Mesenteric fat pad (tissue), 1 donor: Measurements from ENCODE around the gene TNFSF8. TPM values are rescaled to one million over a fixed set of nuclear protein-coding genes. Genes with fewer than 3 reads are reported as not detected.

Source experiments
- DNase-seq: peaks from one replicate; pipeline ENCODE4 v3.0.0-alpha.2; 2020; ENCODE audit warnings: low spot score
- total RNA-seq: library from RNA; stranded (reverse); fragmentation: NEBNext Ultra II Directional; extraction: Animal tissue kit (Norgen Biotek cat#: 25700); gene quantifications from one replicate; pipeline ENCODE4 v1.2.1, GENCODE V29; 2021
- donor health status: DM: yes; HTN: yes; CAD: no.

Gene TNFSF8
- total RNA-seq, 1 donor from 2014 or later = 4.6 TPM

- no peak for DNase-seq
Measured at GRCh38 chr9:114906922-114907571, 23.3 kb downstream of the TNFSF8 start.

DNA sequence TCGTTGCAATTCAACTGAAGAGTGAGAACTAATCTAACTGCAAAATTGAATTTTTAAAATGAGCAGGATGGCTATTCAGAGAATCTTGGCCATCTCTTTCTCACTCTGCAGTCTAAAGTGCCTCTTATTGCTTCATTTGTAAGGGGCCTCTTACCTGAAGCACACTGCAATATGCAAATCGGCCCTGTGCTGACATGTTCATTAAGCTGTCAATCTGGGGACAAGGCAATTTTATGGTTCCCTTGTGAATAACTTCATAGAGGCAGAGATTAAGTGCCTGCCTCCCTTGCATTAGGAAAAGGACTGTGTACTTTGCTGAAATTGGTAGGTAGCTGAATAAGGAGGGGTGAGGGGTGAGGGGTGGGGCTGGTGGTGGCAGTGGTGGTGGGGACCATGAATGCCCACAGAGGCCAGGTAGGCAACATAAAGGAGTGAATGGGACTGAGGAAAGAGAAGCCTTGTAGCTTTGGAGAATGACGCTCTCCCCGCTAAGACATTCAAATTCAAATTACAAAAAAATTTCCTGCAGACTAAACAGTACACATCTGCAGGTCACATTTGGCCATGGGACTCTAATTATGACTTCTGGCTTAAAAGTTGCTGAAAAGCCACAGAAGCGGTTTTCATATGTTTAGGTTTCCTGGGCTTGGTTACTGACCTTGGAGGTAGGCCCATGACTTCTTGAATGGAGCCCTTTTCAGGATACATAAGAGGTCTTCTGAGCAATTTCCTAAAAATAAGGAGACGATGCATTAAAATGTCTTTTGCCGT lies 25.0 kb downstream of the TNFSF8 start:
- no peak for DNase-seq

GRCh38 chr9:114902786-114903524 lies 27.4 kb downstream of the TNFSF8 start:
- DNase-seq = no peak

DNA sequence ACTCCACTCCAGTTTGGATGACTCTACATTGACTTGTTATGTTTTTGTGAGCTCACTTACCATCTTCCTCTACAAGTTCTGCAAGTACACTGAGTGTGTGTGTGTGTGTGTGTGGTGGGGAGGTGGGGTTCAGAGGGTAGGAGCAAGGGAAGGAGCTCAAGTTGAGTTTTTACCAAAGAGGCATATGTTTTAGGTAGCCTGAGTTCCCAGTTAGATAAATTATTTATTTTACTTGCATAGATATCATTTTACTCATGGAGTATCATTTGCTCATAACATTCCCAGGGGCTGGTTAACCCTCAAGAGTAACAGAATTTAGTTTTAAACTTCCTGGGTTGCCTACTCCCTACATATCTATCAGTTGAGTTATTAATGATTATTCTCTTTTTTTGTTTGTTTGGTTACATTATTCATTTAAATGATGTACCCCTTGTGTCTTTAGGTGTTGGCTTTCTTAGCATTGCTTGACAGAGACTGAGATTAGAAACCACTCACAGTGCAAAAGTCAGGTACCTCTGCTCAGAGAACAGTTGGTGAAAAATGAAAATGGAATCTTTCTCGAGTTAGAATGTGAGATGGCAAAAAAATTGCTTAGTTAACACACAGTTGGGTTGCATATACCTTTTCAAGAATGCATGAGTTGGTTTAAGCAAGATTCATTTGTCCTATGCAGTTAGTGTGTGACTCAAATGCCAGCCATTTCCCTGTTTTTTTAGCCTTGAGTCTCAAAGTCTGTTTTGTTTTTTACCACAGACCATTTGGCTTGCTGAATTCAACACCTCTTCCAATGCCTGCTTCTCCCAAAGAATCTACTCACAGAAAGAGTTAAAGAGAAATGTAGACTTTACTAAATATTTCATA lies 29.2 kb downstream of the TNFSF8 start:
- no peak for DNase-seq

GRCh38 chr9:114899995-114900394 lies 30.4 kb downstream of the TNFSF8 start:
- DNase-seq = no peak

GRCh38 chr9:114899461-114899860 lies 30.9 kb downstream of the TNFSF8 start:
- no peak for DNase-seq

GRCh38 chr9:114898741-114899140 lies 31.6 kb downstream of the TNFSF8 start:
- no peak for DNase-seq

- no peak for DNase-seq
Measured at GRCh38 chr9:114897196-114897595, 33.2 kb downstream of the TNFSF8 start.

GRCh38 chr9:114896344-114896743 lies 34.0 kb downstream of the TNFSF8 start:
- no peak for DNase-seq

DNA sequence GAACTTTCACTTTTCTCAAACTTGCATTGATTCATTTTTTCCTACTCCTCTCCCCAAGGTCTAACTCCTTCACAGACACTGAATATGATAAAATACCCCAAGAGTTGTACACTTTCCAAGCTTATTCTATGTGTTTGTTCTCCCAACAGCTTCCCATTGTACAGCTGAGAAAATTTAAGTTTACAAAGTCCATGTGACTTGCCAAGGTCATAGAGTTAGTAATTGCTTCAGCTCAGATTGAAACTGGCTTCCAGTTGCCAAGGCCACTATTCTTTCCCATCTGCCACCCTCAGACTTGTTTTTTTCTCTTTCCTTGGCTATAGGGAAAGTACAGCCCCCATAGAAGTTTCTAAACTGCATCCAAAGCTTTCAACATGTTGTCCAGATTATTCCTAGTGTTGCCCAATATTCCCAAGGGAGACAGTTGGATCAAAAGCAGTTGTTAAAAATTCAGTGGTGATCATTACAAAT lies 34.8 kb downstream of the TNFSF8 start:
- no peak for DNase-seq

DNA sequence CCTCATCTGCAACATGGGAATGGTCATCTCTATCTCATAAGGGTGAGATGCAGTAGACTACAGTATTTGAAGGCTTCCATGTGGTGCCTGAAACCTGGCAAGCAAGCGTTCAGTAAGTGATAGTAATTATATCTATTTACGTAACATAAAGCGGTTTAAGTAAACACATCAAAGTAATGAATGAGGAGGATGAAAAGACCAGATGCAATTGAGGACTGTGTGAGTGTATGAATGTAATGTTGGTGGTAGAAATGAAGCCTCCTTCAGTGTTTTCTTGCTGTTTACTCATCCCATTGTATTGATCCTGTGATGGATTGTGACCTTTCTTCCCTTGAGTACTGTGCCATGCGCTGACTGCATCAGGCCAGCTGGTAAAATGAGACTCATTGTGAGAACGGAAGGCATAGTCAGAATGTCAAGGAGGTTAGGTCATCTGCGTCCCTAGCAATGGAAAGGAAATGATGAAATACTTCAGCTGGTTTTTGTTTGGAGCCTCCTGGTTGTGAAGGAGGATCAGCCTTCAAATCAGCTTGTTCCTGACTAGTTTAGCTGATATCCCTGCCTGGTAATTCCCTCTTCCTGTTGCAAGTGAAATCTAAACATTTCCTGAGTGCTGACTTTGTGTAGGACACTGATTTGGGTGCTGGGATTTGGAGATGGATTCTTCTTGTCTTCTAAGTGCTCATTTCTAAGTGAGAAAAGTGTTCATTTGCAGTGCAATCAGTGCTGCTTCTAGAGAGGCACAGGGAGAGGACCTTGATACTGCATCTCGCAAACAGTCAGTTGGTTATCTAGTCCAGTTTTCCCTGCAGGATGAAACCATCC lies 35.6 kb downstream of the TNFSF8 start:
- DNase-seq = no peak

- no peak for DNase-seq
Measured at GRCh38 chr9:114894206-114894605, 36.2 kb downstream of the TNFSF8 start.

DNA sequence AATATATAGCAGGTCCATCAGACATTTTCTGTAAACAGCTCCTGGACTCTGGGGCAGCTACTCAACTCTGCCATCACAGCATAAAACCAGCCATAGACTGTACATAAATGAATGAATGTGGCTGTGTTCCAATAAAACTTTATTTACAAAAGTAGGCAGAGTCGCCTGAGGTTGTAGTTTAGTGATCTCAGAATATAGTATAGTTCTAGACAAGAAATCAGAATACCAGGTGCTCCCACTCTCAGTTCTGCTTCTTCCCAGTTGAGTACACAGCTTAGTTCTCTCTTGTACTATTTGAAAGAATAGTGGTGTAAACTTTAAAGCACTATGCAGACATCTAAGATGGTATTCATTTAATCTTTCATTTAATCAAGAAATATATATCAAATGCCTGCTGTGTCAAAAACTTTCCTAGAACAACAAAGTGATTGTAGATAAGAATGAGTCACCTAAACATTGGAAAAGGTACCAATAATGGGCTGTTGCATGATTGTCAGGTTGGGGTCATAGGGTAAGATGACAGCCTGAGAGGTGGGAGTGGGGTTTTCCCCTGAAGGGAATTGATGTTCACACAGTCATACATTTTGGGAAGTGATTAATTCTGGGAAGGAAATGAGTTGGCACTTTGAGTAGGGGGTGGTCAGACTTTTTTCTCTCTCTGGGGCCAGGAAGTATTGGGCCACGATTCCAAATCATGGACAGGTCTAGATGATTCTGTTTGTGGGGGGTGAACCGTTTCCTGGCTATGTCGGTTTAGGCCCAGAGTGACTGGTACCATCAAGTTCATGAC lies 37.0 kb downstream of the TNFSF8 start:
- DNase-seq = no peak

- DNase-seq = no peak
Measured at GRCh38 chr9:114889802-114890224, 40.6 kb downstream of the TNFSF8 start.

DNA sequence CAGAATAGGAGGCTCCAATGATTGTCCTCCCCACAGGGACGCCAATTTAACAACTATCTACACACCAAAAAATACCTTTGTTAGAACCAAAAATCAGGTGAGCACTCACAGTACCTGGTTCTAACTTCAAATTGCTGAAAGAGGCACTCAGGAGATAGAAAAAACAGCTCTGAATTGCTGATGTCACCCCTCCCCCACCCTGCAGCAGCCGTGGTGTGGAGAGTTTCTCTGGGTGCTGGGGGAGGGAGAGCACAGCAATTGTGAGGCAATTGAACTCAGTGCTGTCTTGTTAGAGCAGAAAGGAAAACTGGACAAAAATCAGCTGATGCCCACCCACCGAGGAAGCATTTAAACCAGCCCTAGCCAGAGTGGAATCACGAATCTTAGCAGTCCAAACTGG lies 41.8 kb downstream of the TNFSF8 start:
- no peak for DNase-seq

DNA sequence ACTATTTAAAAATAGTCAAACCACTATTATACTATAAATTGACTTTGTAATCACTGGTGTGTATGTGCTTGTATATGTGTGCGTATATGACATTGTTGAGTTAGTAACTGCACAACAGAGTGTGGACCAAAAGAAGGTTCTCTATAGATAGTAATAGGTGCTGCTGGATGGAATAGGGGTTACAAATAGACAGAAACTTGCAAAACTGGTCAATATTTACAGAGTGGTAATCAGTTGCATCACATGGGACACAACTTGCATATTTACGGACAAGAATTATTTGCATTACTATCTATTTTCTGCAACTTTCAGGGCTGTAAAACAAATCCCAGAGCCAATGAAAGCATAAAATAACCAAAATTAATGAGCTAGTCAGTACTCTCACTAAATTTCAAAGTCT lies 42.4 kb downstream of the TNFSF8 start:
- no peak for DNase-seq

GRCh38 chr9:114884787-114885452 lies 45.5 kb downstream of the TNFSF8 start:
- DNase-seq = no peak

DNA sequence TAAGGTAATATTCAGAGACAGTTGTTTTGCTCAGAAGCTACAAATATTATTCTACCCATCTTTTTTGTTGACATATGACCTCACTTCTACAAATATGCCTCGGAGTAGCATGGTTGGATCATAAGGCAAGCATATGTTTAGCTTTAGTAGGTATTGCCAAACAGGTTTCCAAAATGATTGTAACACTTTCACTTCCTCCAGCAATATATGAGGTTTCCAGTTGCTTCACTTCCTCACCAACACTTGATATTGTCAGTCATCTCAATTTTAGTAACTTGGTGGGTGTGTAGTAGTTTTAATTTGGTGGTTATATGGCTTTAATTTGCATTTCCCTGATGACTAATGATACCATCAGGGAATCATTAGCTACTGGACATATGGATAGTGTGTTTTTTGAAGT lies 46.7 kb downstream of the TNFSF8 start:
- no peak for DNase-seq

DNA sequence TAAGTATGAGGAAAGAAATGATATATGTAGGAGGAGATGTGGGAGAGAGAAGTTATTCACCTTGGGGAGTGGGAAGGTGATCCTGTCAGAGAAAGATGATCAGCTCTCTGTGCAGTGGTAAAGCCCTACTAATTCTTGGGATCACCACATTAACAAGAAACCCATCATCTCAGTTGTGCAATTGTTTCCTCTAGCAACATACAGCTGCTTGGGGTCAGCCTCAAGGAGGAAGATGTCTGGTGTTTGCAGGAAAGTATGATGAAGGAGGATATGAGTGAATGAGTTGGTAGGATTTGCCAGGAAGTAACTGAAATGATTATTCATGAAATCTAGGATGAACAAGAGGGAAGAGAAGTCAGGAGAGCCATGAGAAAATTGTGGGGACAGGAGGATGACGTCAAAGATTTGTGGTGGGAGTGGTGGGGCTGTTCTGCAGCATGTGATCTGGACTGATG lies 50.1 kb downstream of the TNFSF8 start:
- no peak for DNase-seq
